Endothelial cell of hepatic sinusoid (primary cell): ENCODE results near the gene FAM13A.
"Not testable (repeated sequence)": the region's sequence is repeated elsewhere in the genome, so short reads cannot be mapped to it uniquely, and the experiment has no call there.

Source experiments
- in situ Hi-C: cut with HindIII; loops from 2 replicates; pipeline ENCODE4 v1.10.0; 2017; ENCODE audit warnings: low sequenced_read_pairs

FAM13A gene

GRCh38 chr4:89001647-89002445 lies 55.1 kb downstream of the FAM13A start:
- in situ Hi-C loops = no loop called here

- in situ Hi-C loops = no loop called here
Observed at GRCh38 chr4:89000844-89001360, 56.1 kb downstream of the FAM13A start.

- in situ Hi-C loops = no loop called here
Observed at GRCh38 chr4:89000382-89000781, 56.6 kb downstream of the FAM13A start.

- in situ Hi-C loops = no loop called here
Observed at GRCh38 chr4:88999392-88999930, 57.5 kb downstream of the FAM13A start.

GRCh38 chr4:88998891-88999290 lies 58.1 kb downstream of the FAM13A start:
- in situ Hi-C loops = no loop called here

GRCh38 chr4:88998001-88998400 lies 59.0 kb downstream of the FAM13A start:
- in situ Hi-C loops = no loop called here

GRCh38 chr4:88995874-88996273 lies 61.1 kb downstream of the FAM13A start:
- in situ Hi-C loops = no loop called here

GRCh38 chr4:88995257-88995656 lies 61.7 kb downstream of the FAM13A start:
- in situ Hi-C loops = not testable (repeated sequence)

GRCh38 chr4:88993246-88993645 lies 63.7 kb downstream of the FAM13A start:
- in situ Hi-C loops = no loop called here

GRCh38 chr4:88991746-88992145 lies 65.2 kb downstream of the FAM13A start:
- in situ Hi-C loops = no loop called here

GRCh38 chr4:88989990-88990389 lies 67.0 kb downstream of the FAM13A start:
- in situ Hi-C loops = no loop called here

GRCh38 chr4:88985088-88985773 lies 71.8 kb downstream of the FAM13A start:
- in situ Hi-C loops = no loop called here

GRCh38 chr4:88982757-88983156 lies 74.2 kb downstream of the FAM13A start:
- in situ Hi-C loops = no loop called here

GRCh38 chr4:88981993-88982392 lies 75.0 kb downstream of the FAM13A start:
- in situ Hi-C loops = no loop called here

GRCh38 chr4:88981556-88981955 lies 75.4 kb downstream of the FAM13A start:
- in situ Hi-C loops = no loop called here

- in situ Hi-C loops = no loop called here
Observed at GRCh38 chr4:88979276-88979675, 77.7 kb downstream of the FAM13A start.

GRCh38 chr4:88976775-88977035 lies 80.3 kb downstream of the FAM13A start:
- in situ Hi-C loops = no loop called here

- in situ Hi-C loops = no loop called here
Observed at GRCh38 chr4:88975958-88976774, 80.8 kb downstream of the FAM13A start.

GRCh38 chr4:88971536-88971935 lies 85.4 kb downstream of the FAM13A start:
- in situ Hi-C loops = no loop called here

- in situ Hi-C loops = no loop called here
Observed at GRCh38 chr4:88969746-88970145, 87.2 kb downstream of the FAM13A start.

- in situ Hi-C loops = no loop called here
Observed at GRCh38 chr4:88969271-88969670, 87.7 kb downstream of the FAM13A start.
